HEK293T (cell line): Measurements from ENCODE around the gene TSPAN5.

ENCODE experiments used
- ARNT ChIP-seq: fragments of 450-650 bp; IDR thresholded peaks from 2 replicates; pipeline ENCODE4 v1.6.1; 2017; ENCODE audit warnings: mild to moderate bottlenecking
- BHLHE40 ChIP-seq: fragments of 450-650 bp; IDR thresholded peaks from 2 replicates; pipeline ENCODE4 v1.6.1; 2016; ENCODE audit warnings: mild to moderate bottlenecking, moderate library complexity, borderline replicate concordance
- FOXA1 ChIP-seq: fragments of 450-650 bp; IDR thresholded peaks from 2 replicates; pipeline ENCODE4 v1.6.1; 2016; ENCODE audit warnings: mild to moderate bottlenecking
- FOXK2 ChIP-seq: fragments of 450-650 bp; IDR thresholded peaks from 2 replicates; pipeline ENCODE4 v1.6.1; 2016; ENCODE audit warnings: mild to moderate bottlenecking
- FOXM1 ChIP-seq: fragments of 450-650 bp; IDR thresholded peaks from 2 replicates; pipeline ENCODE4 v1.6.1; 2017; ENCODE audit warnings: mild to moderate bottlenecking, borderline replicate concordance
- L3MBTL2 ChIP-seq: fragments of 450-650 bp; conservative IDR thresholded peaks from 2 replicates; pipeline ENCODE4 v1.6.1; 2016; ENCODE audit warnings: mild to moderate bottlenecking
- LEF1 ChIP-seq: fragments of 450-650 bp; IDR thresholded peaks from 2 replicates; pipeline ENCODE4 v1.6.1; 2017; ENCODE audit warnings: mild to moderate bottlenecking, borderline replicate concordance
- SP1 ChIP-seq: fragments of 450-650 bp; IDR thresholded peaks from 2 replicates; pipeline ENCODE4 v1.6.1; 2017
- SUZ12 ChIP-seq: fragments of 450-650 bp; IDR thresholded peaks from 2 replicates; pipeline ENCODE4 v1.6.1; 2016; ENCODE audit warnings: mild to moderate bottlenecking
- TARDBP ChIP-seq: fragments of 450-650 bp; IDR thresholded peaks from 2 replicates; pipeline ENCODE4 v1.6.1; 2016

GRCh38 chr4:98481167-98481566, 177.2 kb downstream of the TSPAN5 start:
- no peak for TF ChIP-seq FOXK2
- TF ChIP-seq SP1 = no peak
- no peak for TF ChIP-seq SUZ12
- no peak for TF ChIP-seq TARDBP
- no peak for TF ChIP-seq BHLHE40
- TF ChIP-seq FOXM1 = no peak
- no peak for TF ChIP-seq FOXA1
- TF ChIP-seq LEF1 = no peak
- no peak for TF ChIP-seq L3MBTL2
- no peak for TF ChIP-seq ARNT
